Liver (tissue), 3 donors: Measurements from ENCODE around the gene TSPAN5.

Experiments
- FOXA1 ChIP-seq: IDR thresholded peaks from 2 replicates; pipeline ENCODE4 v1.6.1; 2016; ENCODE audit warnings: antibody characterized with exemption
- GABPA ChIP-seq, 2 donors: IDR thresholded peaks in 1 of 2; conservative IDR thresholded peaks in 1 of 2; 2 replicates each; pipeline ENCODE4 v1.6.1; 2016; ENCODE audit warnings: antibody characterized with exemption in 2 of 2, mild to moderate bottlenecking in 1 of 2, moderate library complexity in 1 of 2
- JUND ChIP-seq, 2 donors: IDR thresholded peaks; 2 replicates each; pipeline ENCODE4 v1.6.1; 2016; ENCODE audit warnings: antibody characterized with exemption in 2 of 2
- SP1 ChIP-seq: IDR thresholded peaks from 2 replicates; pipeline ENCODE4 v1.6.1; 2018; ENCODE audit warnings: antibody characterized with exemption, mild to moderate bottlenecking
- TAF1 ChIP-seq: conservative IDR thresholded peaks from 2 replicates; pipeline ENCODE4 v1.6.1; 2016; ENCODE audit warnings: antibody characterized with exemption, mild to moderate bottlenecking
- YY1 ChIP-seq: IDR thresholded peaks from 2 replicates; pipeline ENCODE4 v1.6.1; 2016; ENCODE audit warnings: antibody characterized with exemption, mild to moderate bottlenecking
- TF ChIP-seq, protein P1 (sequence below): fragments of 150-350 bp; IDR thresholded peaks from 2 replicates; pipeline ENCODE4 v1.5.1; 2017; ENCODE audit warnings: improper control_type of control experiment, low read depth, low read length; ENCODE audit not compliant: missing input control
- TF ChIP-seq, protein P2 (sequence below): IDR thresholded peaks from 2 replicates; pipeline ENCODE4 v1.6.1; 2016; ENCODE audit warnings: antibody characterized with exemption
- TF ChIP-seq, protein P3 (sequence below): IDR thresholded peaks from 2 replicates; pipeline ENCODE4 v1.6.1; 2016; ENCODE audit warnings: antibody characterized with exemption
- donor health status: healthy.
- donor health status: healthy.

DNA sequence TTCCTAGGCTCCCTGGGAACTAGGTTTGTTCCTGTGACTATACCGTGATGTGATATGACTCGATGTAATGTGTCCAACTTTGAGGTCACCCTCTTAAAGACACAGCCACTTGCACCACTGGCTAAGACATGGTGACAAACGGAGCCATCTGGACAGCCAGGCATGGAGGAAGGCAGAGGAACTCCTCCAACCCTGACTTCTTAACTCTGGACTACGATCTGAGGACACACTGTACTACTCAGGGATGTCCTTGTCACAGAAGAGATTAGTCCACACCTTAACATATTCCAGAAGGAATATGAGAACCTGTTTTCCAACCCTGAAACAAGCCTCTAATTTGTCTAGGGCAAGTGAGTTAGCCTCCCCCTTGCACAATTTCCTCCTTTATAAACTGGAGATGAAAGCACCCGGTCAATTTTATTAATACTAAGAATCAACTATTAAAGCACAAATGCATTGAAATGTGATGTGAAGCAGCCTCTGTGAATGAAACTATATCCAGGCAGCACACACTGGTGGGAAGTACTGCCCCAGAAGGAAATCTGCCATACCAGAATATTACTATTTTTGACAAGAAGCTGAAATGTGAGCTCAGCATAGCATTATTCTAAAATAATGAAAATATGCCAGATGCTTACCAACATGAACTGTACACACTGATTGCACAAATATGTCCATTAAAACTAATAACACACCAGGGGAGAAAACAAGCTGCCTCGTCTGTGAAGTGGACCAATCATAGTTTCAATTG lies 47.3 kb downstream of the TSPAN5 start:
- TF ChIP-seq, protein P1, sequence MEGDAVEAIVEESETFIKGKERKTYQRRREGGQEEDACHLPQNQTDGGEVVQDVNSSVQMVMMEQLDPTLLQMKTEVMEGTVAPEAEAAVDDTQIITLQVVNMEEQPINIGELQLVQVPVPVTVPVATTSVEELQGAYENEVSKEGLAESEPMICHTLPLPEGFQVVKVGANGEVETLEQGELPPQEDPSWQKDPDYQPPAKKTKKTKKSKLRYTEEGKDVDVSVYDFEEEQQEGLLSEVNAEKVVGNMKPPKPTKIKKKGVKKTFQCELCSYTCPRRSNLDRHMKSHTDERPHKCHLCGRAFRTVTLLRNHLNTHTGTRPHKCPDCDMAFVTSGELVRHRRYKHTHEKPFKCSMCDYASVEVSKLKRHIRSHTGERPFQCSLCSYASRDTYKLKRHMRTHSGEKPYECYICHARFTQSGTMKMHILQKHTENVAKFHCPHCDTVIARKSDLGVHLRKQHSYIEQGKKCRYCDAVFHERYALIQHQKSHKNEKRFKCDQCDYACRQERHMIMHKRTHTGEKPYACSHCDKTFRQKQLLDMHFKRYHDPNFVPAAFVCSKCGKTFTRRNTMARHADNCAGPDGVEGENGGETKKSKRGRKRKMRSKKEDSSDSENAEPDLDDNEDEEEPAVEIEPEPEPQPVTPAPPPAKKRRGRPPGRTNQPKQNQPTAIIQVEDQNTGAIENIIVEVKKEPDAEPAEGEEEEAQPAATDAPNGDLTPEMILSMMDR: no peak
- no peak for TF ChIP-seq JUND (IDR thresholded peaks at IDR 0.05)
- TF ChIP-seq, protein P2, sequence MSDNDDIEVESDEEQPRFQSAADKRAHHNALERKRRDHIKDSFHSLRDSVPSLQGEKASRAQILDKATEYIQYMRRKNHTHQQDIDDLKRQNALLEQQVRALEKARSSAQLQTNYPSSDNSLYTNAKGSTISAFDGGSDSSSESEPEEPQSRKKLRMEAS: no peak
- no peak for TF ChIP-seq TAF1
- TF ChIP-seq GABPA (IDR thresholded peaks at IDR 0.05 in 1 of 2, conservative IDR thresholded peaks at IDR 0.05 in 1 of 2): no peak
- TF ChIP-seq SP1: no peak
- no peak for TF ChIP-seq FOXA1
- TF ChIP-seq YY1: no peak
- TF ChIP-seq, protein P3, sequence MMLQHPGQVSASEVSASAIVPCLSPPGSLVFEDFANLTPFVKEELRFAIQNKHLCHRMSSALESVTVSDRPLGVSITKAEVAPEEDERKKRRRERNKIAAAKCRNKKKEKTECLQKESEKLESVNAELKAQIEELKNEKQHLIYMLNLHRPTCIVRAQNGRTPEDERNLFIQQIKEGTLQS: no peak
